Endothelial cell (in vitro differentiated cells): ENCODE measurements around the gene EHD1. TPM values are rescaled to one million over a fixed set of nuclear protein-coding genes. Genes with fewer than 3 reads are reported as not detected.
A peak's percentile ranks its signal among the peaks of the same experiment; 100 is the strongest.

ENCODE experiments used
- DNase-seq: peaks from one replicate; pipeline ENCODE4 v3.0.0; 2021; ENCODE audit warnings: low spot score
- H3K27ac Mint-ChIP-seq: one replicate; pipeline ENCODE4 v1.8.0; 2021; ENCODE audit warnings: mixed read lengths, inconsistent platforms; ENCODE audit not compliant: unreplicated experiment
- H3K27me3 Mint-ChIP-seq: one replicate; pipeline ENCODE4 v1.8.0; 2021; ENCODE audit warnings: mild to moderate bottlenecking, moderate library complexity, mixed read lengths, inconsistent platforms; ENCODE audit not compliant: unreplicated experiment
- H3K36me3 Mint-ChIP-seq: one replicate; pipeline ENCODE4 v1.8.0; 2021; ENCODE audit warnings: mild to moderate bottlenecking, low read depth, mixed read lengths, inconsistent platforms; ENCODE audit not compliant: unreplicated experiment
- H3K4me1 Mint-ChIP-seq: one replicate; pipeline ENCODE4 v1.8.0; 2021; ENCODE audit warnings: mild to moderate bottlenecking, mixed read lengths, inconsistent platforms; ENCODE audit not compliant: unreplicated experiment
- H3K4me3 Mint-ChIP-seq: one replicate; pipeline ENCODE4 v1.8.0; 2021; ENCODE audit warnings: mild to moderate bottlenecking, mixed read lengths, inconsistent platforms; ENCODE audit not compliant: unreplicated experiment
- H3K9me3 Mint-ChIP-seq: one replicate; pipeline ENCODE4 v1.8.0; 2021; ENCODE audit warnings: mixed read lengths, inconsistent platforms; ENCODE audit not compliant: unreplicated experiment
- CTCF ChIP-seq: fragments of 200-600 bp; sonication (generic); IDR thresholded peaks from one replicate; pipeline ENCODE4 v1.5.0; 2021; ENCODE audit warnings: antibody characterized with exemption; ENCODE audit not compliant: unreplicated experiment
- total RNA-seq: library from RNA; stranded (reverse); fragmentation: NEBNext Ultra II Directional; extraction: Animal tissue kit (Norgen Biotek cat#: 25700); gene quantifications from one replicate; pipeline ENCODE4 v1.2.1, GENCODE V29; 2021; ENCODE audit not compliant: unreplicated experiment

EHD1 gene
- total RNA-seq, 1 donor from 2014 or later = 84.0 TPM

GRCh38 chr11:64859542-64860414 lies 18.6 kb downstream of the EHD1 start:
- H3K9me3 Mint-ChIP-seq = no peaks in the 10 kb centered on the region
- DNase-seq = no peak
- TF ChIP-seq CTCF = no peak
- peaks cover 14% of the 10 kb centered on the region for H3K4me1 Mint-ChIP-seq
- peak overlapping the region; percentile 71 for H3K4me3 Mint-ChIP-seq
- H3K27me3 Mint-ChIP-seq = peaks cover 8% of the 10 kb centered on the region
- peak overlapping the region; percentile 67 for H3K27ac Mint-ChIP-seq
- H3K36me3 Mint-ChIP-seq = peaks cover 13% of the 10 kb centered on the region

GRCh38 chr11:64858467-64859263 lies 19.8 kb downstream of the EHD1 start:
- H3K27ac Mint-ChIP-seq = no peak overlapping the region
- H3K27me3 Mint-ChIP-seq = peaks cover 10% of the 10 kb centered on the region
- H3K4me3 Mint-ChIP-seq = no peak overlapping the region
- DNase-seq = no peak
- TF ChIP-seq CTCF = no peak
- peaks cover 13% of the 10 kb centered on the region for H3K36me3 Mint-ChIP-seq
- peaks cover 14% of the 10 kb centered on the region for H3K4me1 Mint-ChIP-seq
- H3K9me3 Mint-ChIP-seq = no peaks in the 10 kb centered on the region

GRCh38 chr11:64857485-64857884 lies 20.9 kb downstream of the EHD1 start:
- no peaks in the 10 kb centered on the region for H3K9me3 Mint-ChIP-seq
- no peak overlapping the region for H3K27ac Mint-ChIP-seq
- DNase-seq = no peak
- no peak overlapping the region for H3K4me3 Mint-ChIP-seq
- peaks cover 13% of the 10 kb centered on the region for H3K36me3 Mint-ChIP-seq
- peaks cover 6% of the 10 kb centered on the region for H3K4me1 Mint-ChIP-seq
- no peak for TF ChIP-seq CTCF
- H3K27me3 Mint-ChIP-seq = peaks cover 7% of the 10 kb centered on the region

- Mint-ChIP-seq H3K36me3 (peaks cover 13% of the 10 kb centered on the region), H3K9me3 (no peaks in the 10 kb centered on the region), H3K4me3 (no peak overlapping the region), H3K4me1 (peaks cover 2% of the 10 kb centered on the region), H3K27me3 (peaks cover 7% of the 10 kb centered on the region), H3K27ac (no peak overlapping the region)
- TF ChIP-seq CTCF = no peak
- DNase-seq = no peak
These were observed 21.8 kb downstream of the EHD1 start for GRCh38 chr11:64856382-64857227.
